ENCODE measurements around the gene ADGRD1.

Gene ADGRD1

GRCh38 chr12:131052063-131052781, 98.5 kb downstream of the ADGRD1 start:
- TF ChIP-seq CTCF (IDR thresholded peaks at IDR 0.05; ENCODE audit: borderline replicate concordance, insufficient read depth, low read depth, low read length): no peak
- H3K4me3 ChIP-seq (ENCODE audit: low read depth, low read length): no peak overlapping the region

GRCh38 chr12:131052929-131053328, 99.2 kb downstream of the ADGRD1 start:
- no peak for TF ChIP-seq CTCF (IDR thresholded peaks at IDR 0.05; ENCODE audit: borderline replicate concordance, insufficient read depth, low read depth, low read length)
- H3K4me3 ChIP-seq (ENCODE audit: low read depth, low read length): no peak overlapping the region

DNA sequence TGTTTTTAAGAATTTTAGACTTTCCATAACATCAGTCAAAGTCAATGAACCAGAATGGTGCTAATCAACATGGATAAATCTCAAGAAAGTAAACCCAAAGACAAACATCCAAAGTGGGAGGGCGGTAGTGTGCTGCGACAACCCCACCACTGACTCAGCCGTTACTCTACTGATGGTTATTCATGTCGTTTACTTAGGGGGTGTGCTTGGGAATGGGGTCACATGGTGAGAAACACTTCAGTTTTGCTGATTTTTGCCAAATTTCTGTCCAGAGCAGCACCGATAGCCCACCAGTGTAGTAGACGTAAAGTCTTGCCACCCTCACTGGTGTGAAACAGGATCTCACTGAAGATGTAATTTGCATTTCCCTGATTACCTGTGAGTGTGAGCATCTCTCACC, 99.9 kb downstream of the ADGRD1 start:
- no peak overlapping the region for H3K4me3 ChIP-seq (ENCODE audit: low read depth, low read length)
- no peak for TF ChIP-seq CTCF (IDR thresholded peaks at IDR 0.05; ENCODE audit: borderline replicate concordance, insufficient read depth, low read depth, low read length)

GRCh38 chr12:131054345-131055092, 100.8 kb downstream of the ADGRD1 start:
- no peak for TF ChIP-seq CTCF (IDR thresholded peaks at IDR 0.05; ENCODE audit: borderline replicate concordance, insufficient read depth, low read depth, low read length)
- H3K4me3 ChIP-seq (ENCODE audit: low read depth, low read length): no peak overlapping the region

GRCh38 chr12:131055093-131055465, 101.4 kb downstream of the ADGRD1 start:
- no peak for TF ChIP-seq CTCF (IDR thresholded peaks at IDR 0.05; ENCODE audit: borderline replicate concordance, insufficient read depth, low read depth, low read length)
- H3K4me3 ChIP-seq (ENCODE audit: low read depth, low read length): no peak overlapping the region

GRCh38 chr12:131055596-131056233, 102.0 kb downstream of the ADGRD1 start:
- TF ChIP-seq CTCF (IDR thresholded peaks at IDR 0.05; ENCODE audit: borderline replicate concordance, insufficient read depth, low read depth, low read length): no peak
- H3K4me3 ChIP-seq (ENCODE audit: low read depth, low read length): no peak overlapping the region

Measured in GM12875 (cell line).